Lung (tissue), 12 donors: Measurements from ENCODE around the gene C7orf25. TPM values are rescaled to one million over a fixed set of nuclear protein-coding genes. Genes with fewer than 3 reads are reported as not detected.
A peak's percentile ranks its signal among the peaks of the same experiment; 100 is the strongest.

Experiments used
- ATAC-seq: fragments of 200-7000 bp; cut with Tn5 transposase; one replicate; pipeline ENCODE4 v1.9.1; 2020; ENCODE audit warnings: moderate number of reproducible peaks; ENCODE audit not compliant: insufficient read depth, low FRiP score
- DNase-seq, 3 donors: peaks; one replicate each; pipeline ENCODE4 v3.0.0-alpha.2; 2013 to 2017
- H3K27ac ChIP-seq, 2 donors: one replicate each; pipeline ENCODE4 v1.5.1; 2013; ENCODE audit warnings: mild to moderate bottlenecking in 2 of 2, moderate library complexity in 2 of 2, control low read depth in 1 of 2, inconsistent platforms in 1 of 2, low read depth in 1 of 2, low read length in 1 of 2
- H3K27me3 ChIP-seq, 3 donors: one replicate each; pipeline ENCODE4 v1.5.1; 2013; ENCODE audit warnings: low read length in 2 of 3; ENCODE audit not compliant: control insufficient read depth in 3 of 3, insufficient read depth in 3 of 3
- H3K36me3 ChIP-seq, 4 donors: one replicate each; pipeline ENCODE4 v1.5.1; 2013; ENCODE audit warnings: low read length in 4 of 4, mild to moderate bottlenecking in 1 of 4, moderate library complexity in 1 of 4; ENCODE audit not compliant: control insufficient read depth in 4 of 4, insufficient read depth in 4 of 4
- H3K4me1 ChIP-seq, 5 donors: one replicate each; pipeline ENCODE4 v1.5.1; 2013; ENCODE audit warnings: low read length in 5 of 5, mild to moderate bottlenecking in 2 of 5, moderate library complexity in 1 of 5; ENCODE audit not compliant: control insufficient read depth in 5 of 5, insufficient read depth in 5 of 5
- H3K4me3 ChIP-seq: one replicate; pipeline ENCODE4 v1.5.1; 2013; ENCODE audit warnings: mild to moderate bottlenecking, control low read depth, moderate library complexity
- H3K9ac ChIP-seq, 2 donors: one replicate each; pipeline ENCODE4 v1.5.1; 2013; ENCODE audit warnings: low read length in 2 of 2, control low read depth in 1 of 2; ENCODE audit not compliant: insufficient read depth in 1 of 2
- H3K9me3 ChIP-seq, 4 donors: one replicate each; pipeline ENCODE4 v1.5.1; 2013; ENCODE audit warnings: low read length in 3 of 4, mild to moderate bottlenecking in 1 of 4, moderate library complexity in 1 of 4; ENCODE audit not compliant: control insufficient read depth in 4 of 4, insufficient read depth in 3 of 4
- WGBS, 2 donors: extraction: QIAGEN DNeasy Blood & Tissue Kit; methylation state at CpG; one replicate each; pipeline ENCODE4 v1.1.7; 2013; 5-methylcytosine and 5-hydroxymethylcytosine counted together
- polyA plus RNA-seq, 2 donors: library from polyadenylated mRNA; stranded (reverse); fragments of 200-250 nt; gene quantifications; one replicate each; pipeline ENCODE4 v1.2.1, GENCODE V29; 2013
- total RNA-seq, 2 donors: library from RNA; depleted of rRNA in 1 of 2; stranded (reverse); fragments of >200 nt in 1 of 2; gene quantifications; one replicate each; pipeline ENCODE4 v1.2.1, GENCODE V29; 2014 to 2021
- TF ChIP-seq, protein P1 (sequence below): IDR thresholded peaks from 2 replicates; pipeline ENCODE4 v1.5.1; 2012; ENCODE audit warnings: mild to moderate bottlenecking; ENCODE audit errors: control extremely low read depth, extremely low read depth
- donor health status: control.
- donor health status: control.
- donor health status: Bipolar disorder and iron deficiency.
- donor health status: healthy.
- donor health status: DM: yes; HTN: yes; CAD: no.

The C7orf25 gene
- total and polyA plus RNA-seq, 4 donors = 5.6 to 10.2 (median 6.2) TPM

GRCh38 chr7:42935861-42936260, 24.0 kb upstream of the C7orf25 start:
- WGBS, 2 donors = 91 to 95% methylated on average over 5 of the region's 5 CpGs
- Histone ChIP-seq H3K27ac (no peak overlapping the region), H3K36me3 (peaks cover 10 to 25% (median 21%) of the 10 kb centered on the region in 4 donors), H3K9ac (no peak overlapping the region), H3K4me1 (peaks cover 0 to 10% (median 4%) of the 10 kb centered on the region in 5 donors), H3K9me3 (no peaks in the 10 kb centered on the region), H3K27me3 (no peaks in the 10 kb centered on the region), H3K4me3 (no peak overlapping the region)
- TF ChIP-seq, protein P1, sequence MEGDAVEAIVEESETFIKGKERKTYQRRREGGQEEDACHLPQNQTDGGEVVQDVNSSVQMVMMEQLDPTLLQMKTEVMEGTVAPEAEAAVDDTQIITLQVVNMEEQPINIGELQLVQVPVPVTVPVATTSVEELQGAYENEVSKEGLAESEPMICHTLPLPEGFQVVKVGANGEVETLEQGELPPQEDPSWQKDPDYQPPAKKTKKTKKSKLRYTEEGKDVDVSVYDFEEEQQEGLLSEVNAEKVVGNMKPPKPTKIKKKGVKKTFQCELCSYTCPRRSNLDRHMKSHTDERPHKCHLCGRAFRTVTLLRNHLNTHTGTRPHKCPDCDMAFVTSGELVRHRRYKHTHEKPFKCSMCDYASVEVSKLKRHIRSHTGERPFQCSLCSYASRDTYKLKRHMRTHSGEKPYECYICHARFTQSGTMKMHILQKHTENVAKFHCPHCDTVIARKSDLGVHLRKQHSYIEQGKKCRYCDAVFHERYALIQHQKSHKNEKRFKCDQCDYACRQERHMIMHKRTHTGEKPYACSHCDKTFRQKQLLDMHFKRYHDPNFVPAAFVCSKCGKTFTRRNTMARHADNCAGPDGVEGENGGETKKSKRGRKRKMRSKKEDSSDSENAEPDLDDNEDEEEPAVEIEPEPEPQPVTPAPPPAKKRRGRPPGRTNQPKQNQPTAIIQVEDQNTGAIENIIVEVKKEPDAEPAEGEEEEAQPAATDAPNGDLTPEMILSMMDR = no peak
- DNase-seq (no peak), ATAC-seq (no peak)

DNA sequence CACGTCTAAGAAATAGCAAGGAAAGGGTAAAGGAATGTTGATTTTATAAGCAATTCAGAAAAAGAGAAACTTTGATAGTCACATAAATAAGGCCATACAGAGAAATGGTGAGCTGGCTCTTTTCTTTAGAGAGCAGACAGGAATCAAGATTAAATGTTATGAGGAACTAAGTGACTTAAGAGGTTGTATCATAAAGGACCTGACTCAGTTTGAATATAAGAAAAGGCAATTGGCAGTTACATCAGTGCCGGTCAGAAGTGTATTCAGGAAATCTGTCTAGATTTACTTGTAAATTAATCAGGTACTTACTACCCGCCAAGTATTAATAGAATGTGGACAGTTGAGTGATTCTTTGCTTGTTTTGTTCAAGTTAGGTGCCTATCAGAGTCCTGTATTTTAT, 22.4 kb upstream of the C7orf25 start:
- H3K27me3 ChIP-seq = no peaks in the 10 kb centered on the region
- no peak for DNase-seq
- TF ChIP-seq, protein P1 = no peak
- H3K36me3 ChIP-seq = peaks cover 8 to 20% (median 18%) of the 10 kb centered on the region in 4 donors
- WGBS, 2 donors = 74 to 75% methylated on average over 3 of the region's 3 CpGs
- peaks cover 0 to 23% (median 7%) of the 10 kb centered on the region in 5 donors for H3K4me1 ChIP-seq
- no peak overlapping the region for H3K4me3 ChIP-seq
- H3K9ac ChIP-seq = no peak overlapping the region
- ATAC-seq = no peak
- no peaks in the 10 kb centered on the region for H3K9me3 ChIP-seq
- no peak overlapping the region for H3K27ac ChIP-seq

- Histone ChIP-seq H3K9ac (peak overlapping the region; percentile 65 to 76), H3K4me3 (peak overlapping the region; percentile 89), H3K36me3 (peaks cover 5 to 19% (median 14%) of the 10 kb centered on the region in 4 donors), H3K4me1 (peaks cover 0 to 23% (median 7%) of the 10 kb centered on the region in 5 donors), H3K9me3 (no peaks in the 10 kb centered on the region), H3K27ac (peak overlapping the region; percentile 93 to 95), H3K27me3 (no peaks in the 10 kb centered on the region)
- WGBS, 2 donors = 3 to 4% methylated on average over 17 of the region's 17 CpGs
- ATAC-seq (no peak), DNase-seq (peak; percentile 45 to 77 (median 66))
- TF ChIP-seq, protein P1 = no peak
Observed at GRCh38 chr7:42932811-42933591, 21.1 kb upstream of the C7orf25 start.
